ENCODE data around the gene LIN7A. TPM values are rescaled to one million over a fixed set of nuclear protein-coding genes. Genes with fewer than 3 reads are reported as not detected.

Gene LIN7A
- total and polyA plus RNA-seq, 2 of the 8 experiments (the other 6 are each of a cell fraction or from before 2014, with no cell fraction given): 5.8 to 22.0 TPM

DNA sequence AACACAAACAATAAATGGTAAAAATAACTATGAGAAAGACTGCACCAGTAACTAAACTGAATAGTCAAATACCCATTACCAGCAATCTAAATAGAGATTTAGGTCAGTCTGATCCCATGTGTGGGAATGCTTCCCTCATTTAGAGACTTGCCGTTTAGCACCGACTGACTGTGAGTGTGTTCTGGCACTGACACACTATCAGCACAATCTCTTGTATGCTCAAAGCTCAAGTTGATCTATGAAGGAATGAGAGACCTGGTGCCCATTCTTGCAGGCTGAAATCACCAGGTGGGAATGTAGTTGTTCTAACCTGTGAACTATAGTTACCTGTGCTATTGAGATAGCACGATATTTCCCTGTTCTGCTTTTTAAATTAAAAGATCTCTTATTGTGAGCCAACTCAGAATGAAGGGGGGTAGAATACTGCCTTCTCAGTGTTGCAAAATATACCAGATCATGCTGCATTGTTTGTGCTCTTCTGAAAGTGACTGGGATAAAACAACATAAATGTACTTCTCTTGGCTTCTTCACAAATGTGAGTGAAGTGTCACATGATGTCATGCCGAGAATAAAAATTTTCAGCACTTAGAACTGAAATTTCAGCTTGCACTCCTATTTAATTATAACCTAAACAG is 99.6 kb downstream of the LIN7A start:
- Histone ChIP-seq H4K91ac (replicated peaks; ENCODE audit: insufficient read length, low read length) (no peak overlapping the region), H3K4ac (replicated peaks; ENCODE audit: insufficient read length, low read depth, low read length) (no peak overlapping the region), H2BK12ac (ENCODE audit: low read depth, low read length) (no peak overlapping the region), H2AK5ac (ENCODE audit: low read depth, low read length) (no peak overlapping the region), H2BK5ac (ENCODE audit: low read depth, low read length) (no peak overlapping the region), H3K9ac (replicated peaks in 1 of 4; ENCODE audit: extremely low read depth in 1 of 4, low read depth in 3 of 4, low read length in 3 of 4) (no peak overlapping the region), H3K79me1 (ENCODE audit: low read depth, low read length) (no peaks in the 10 kb centered on the region), H3K79me2 (ENCODE audit: control insufficient read depth in 1 of 2, insufficient read depth in 2 of 2, low read length in 2 of 2) (no peaks in the 10 kb centered on the region), H4K8ac (ENCODE audit: extremely low read depth, insufficient read depth, low read length) (no peak overlapping the region), H3K27ac (ENCODE audit: low read depth, low read length) (no peak overlapping the region), H2BK20ac (ENCODE audit: low read length) (no peak overlapping the region), H3K9me3 (ENCODE audit: insufficient read depth in 2 of 2, low read depth in 1 of 2, low read length in 1 of 2) (no peaks in the 10 kb centered on the region), H3K23ac (ENCODE audit: insufficient read length) (no peak overlapping the region), H4K20me1 (replicated peaks in 1 of 2; ENCODE audit: control insufficient read depth in 1 of 2, insufficient read depth in 2 of 2, low read length in 2 of 2) (no peaks in the 10 kb centered on the region), H3K4me2 (ENCODE audit: insufficient read depth in 1 of 2, low read depth in 2 of 2, low read length in 2 of 2) (no peak overlapping the region), H3K18ac (ENCODE audit: extremely low read depth, low read length) (no peak overlapping the region), H2AFZ (ENCODE audit: low read length) (no peak overlapping the region), H3K23me2 (ENCODE audit: low read depth, low read length) (no peaks in the 10 kb centered on the region), H2BK120ac (replicated peaks; ENCODE audit: low read depth, low read length) (no peak overlapping the region), H3K27me3 (replicated peaks in 1 of 4; ENCODE audit: control insufficient read depth in 3 of 4, extremely low read depth in 1 of 4, insufficient read depth in 3 of 4, low read length in 3 of 4) (no peaks in the 10 kb centered on the region), H4K5ac (ENCODE audit: insufficient read length, low read depth, low read length) (no peak overlapping the region), H3K4me1 (replicated peaks in 1 of 4; ENCODE audit: control insufficient read depth in 3 of 4, insufficient read depth in 4 of 4, low read length in 3 of 4) (no peaks in the 10 kb centered on the region; a peak in 1 of 7 replicates), H3K36me3 (ENCODE audit: control insufficient read depth in 2 of 4, insufficient read depth in 4 of 4, low read length in 3 of 4) (no peaks in the 10 kb centered on the region), H3K56ac (replicated peaks; ENCODE audit: insufficient read length, low read depth, low read length) (no peak overlapping the region), H2BK15ac (ENCODE audit: low read length) (no peak overlapping the region), H3K4me3 (ENCODE audit: extremely low read depth in 1 of 4, insufficient read depth in 2 of 4, low read depth in 3 of 4, low read length in 4 of 4) (no peak overlapping the region), H3K14ac (ENCODE audit: insufficient read length) (no peak overlapping the region)
- WGBS, 2 experiments (ENCODE audit: extremely low coverage in 1 of 2, insufficient coverage in 1 of 2, insufficient read length in 1 of 2, insufficient replicate concordance in 2 of 2, low coverage in 1 of 2, low lambda C conversion rate in 2 of 2, missing lambda C conversion rate in 1 of 2): 95% methylated on average over 4 of the region's 4 CpGs; no CpG with 5 or more reads in 1 of the 2 experiments
- DNase-seq (ENCODE audit: low read depth in 1 of 2, low spot score in 2 of 2): no peak
- ChIA-PET CTCF (ENCODE audit: partially characterized antibody) (interaction anchor here (0.6 to 4.2 kb wide), 21 partner anchors 9 to 1521 kb away, joined by 3 to 23 read pairs (median 4); no protein-coding TSS in a partner anchor), POLR2A (ENCODE audit: partially characterized antibody) (no interaction called here)
- no peak for FAIRE-seq
- no peak for TF ChIP-seq TAF1 (IDR thresholded peaks at IDR 0.05; ENCODE audit: low read depth, low read length)
- no peak for TF ChIP-seq SRF (IDR thresholded peaks at IDR 0.05; ENCODE audit: low read depth, low read length)
